Breast epithelium (tissue), 4 donors: ENCODE measurements around the gene MGAT4A. TPM values are rescaled to one million over a fixed set of nuclear protein-coding genes. Genes with fewer than 3 reads are reported as not detected.

Source experiments
- DNase-seq, 2 donors: peaks; one replicate each; pipeline ENCODE4 v3.0.0-alpha.2; 2019; ENCODE audit warnings: low spot score in 2 of 2
- H3K27ac ChIP-seq, 2 donors: fragments of 200-600 bp; sonication (generic) in 1 of 2; one replicate each; pipeline ENCODE4 v1.5.1; 2016 to 2019; ENCODE audit warnings: mild to moderate bottlenecking in 1 of 2
- H3K27me3 ChIP-seq, 2 donors: fragments of 200-600 bp; sonication (generic) in 1 of 2; one replicate each; pipeline versions ENCODE4 v1.5.1 to v1.6.0; 2017 to 2019; ENCODE audit warnings: control low read depth in 1 of 2, mild to moderate bottlenecking in 1 of 2
- H3K36me3 ChIP-seq: fragments of 200-600 bp; one replicate; pipeline ENCODE4 v1.5.1; 2019
- H3K4me1 ChIP-seq, 2 donors: fragments of 200-600 bp; sonication (generic); one replicate each; pipeline ENCODE4 v1.5.1; 2016 to 2019; ENCODE audit warnings: control low read depth in 1 of 2
- H3K4me3 ChIP-seq, 3 donors: fragments of 200-600 bp; sonication (generic); 1 replicate in 2 of 3; 2 replicates in 1 of 3; pipeline ENCODE4 v1.5.1; 2016 to 2019; ENCODE audit warnings: mild to moderate bottlenecking in 3 of 3, moderate library complexity in 2 of 3
- H3K9me3 ChIP-seq, 2 donors: fragments of 200-600 bp; sonication (generic) in 1 of 2; one replicate each; pipeline ENCODE4 v1.5.1; 2016 to 2019; ENCODE audit warnings: control low read depth in 1 of 2
- POLR2A ChIP-seq: fragments of 450-650 bp; IDR thresholded peaks from one replicate; pipeline ENCODE4 v1.6.1; 2016; ENCODE audit warnings: antibody characterized with exemption, mild to moderate bottlenecking, moderate library complexity
- POLR2AphosphoS5 ChIP-seq, 3 donors: sonication (generic); formaldehyde crosslinking; IDR thresholded peaks; one replicate each; pipeline ENCODE4 v1.6.1; 2017; ENCODE audit warnings: antibody characterized with exemption in 3 of 3
- intact Hi-C: fragments of 100-400 bp; cut with DNase I; formaldehyde crosslinking; loops from one replicate; pipeline ENCODE4 v1.15.1; 2023; ENCODE audit warnings: low total_unique reads
- total RNA-seq, 3 donors: library from RNA; depleted of rRNA; stranded (reverse); fragments of >200 nt; gene quantifications; one replicate each; pipeline ENCODE4 v1.1.0, GENCODE V29; 2016
- TF ChIP-seq, protein P1 (sequence below), 3 donors: fragments of 450-650 bp; IDR thresholded peaks; one replicate each; pipeline ENCODE4 v1.5.1; 2016 to 2017; ENCODE audit warnings: antibody characterized with exemption in 3 of 3, mild to moderate bottlenecking in 3 of 3, moderate library complexity in 3 of 3

Gene MGAT4A
- total RNA-seq, 3 donors from 2014 or later: 28.6 to 41.1 (median 34.4) TPM

DNA sequence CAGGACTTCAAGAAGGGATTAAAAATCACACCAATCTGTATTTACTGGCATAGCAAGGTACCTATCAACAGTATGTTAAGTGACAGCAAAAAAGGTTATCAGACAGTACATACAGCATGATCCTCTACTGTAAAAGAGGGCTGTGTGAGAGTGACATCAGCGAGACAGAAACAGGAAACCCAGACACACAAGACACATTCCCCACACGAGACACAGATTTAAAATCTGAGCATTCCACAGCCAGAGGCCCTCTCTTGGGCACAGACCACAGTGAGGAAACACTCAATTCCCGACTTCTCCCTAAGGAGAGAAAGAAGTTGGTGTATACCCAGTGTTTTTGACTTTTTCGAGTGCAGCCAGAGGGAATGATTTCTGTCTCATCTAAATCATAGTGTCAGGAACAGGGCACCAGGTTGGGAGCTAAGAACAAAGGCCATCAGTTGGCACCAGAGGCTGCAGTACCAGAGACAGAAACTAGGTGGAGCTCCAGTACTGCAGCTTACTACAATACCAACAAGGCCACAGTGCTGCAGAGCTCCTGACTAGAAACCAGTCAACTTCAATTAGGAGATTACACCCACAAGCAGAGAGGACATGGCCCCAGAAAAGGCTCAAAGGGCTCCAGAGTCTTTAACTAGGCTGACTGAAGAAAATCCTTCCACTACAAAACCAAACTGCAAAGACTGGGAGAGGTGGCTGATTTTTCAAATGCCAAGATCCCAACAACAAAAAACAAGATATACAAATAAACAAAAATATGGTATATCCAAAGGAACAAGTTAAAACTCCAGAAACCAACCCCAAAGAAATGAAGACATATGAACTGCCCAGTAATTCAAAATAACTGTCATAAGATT lies 81.6 kb downstream of the MGAT4A start:
- peak; percentile 72 to 82 for DNase-seq
- Histone ChIP-seq H3K9me3 (no peaks in the 10 kb centered on the region), H3K27ac (no peak overlapping the region), H3K4me3 (no peak overlapping the region), H3K36me3 (no peaks in the 10 kb centered on the region), H3K4me1 (no peaks in the 10 kb centered on the region), H3K27me3 (no peaks in the 10 kb centered on the region)
- intact Hi-C loops: loop anchor here (10.0 kb wide), 1 partner anchor 185 kb away; no protein-coding TSS in a partner anchor
- TF ChIP-seq POLR2A (no peak), POLR2AphosphoS5 (IDR thresholded peaks at IDR 0.05) (peak in 1 of 3 donors; percentile 37)
- TF ChIP-seq, protein P1, sequence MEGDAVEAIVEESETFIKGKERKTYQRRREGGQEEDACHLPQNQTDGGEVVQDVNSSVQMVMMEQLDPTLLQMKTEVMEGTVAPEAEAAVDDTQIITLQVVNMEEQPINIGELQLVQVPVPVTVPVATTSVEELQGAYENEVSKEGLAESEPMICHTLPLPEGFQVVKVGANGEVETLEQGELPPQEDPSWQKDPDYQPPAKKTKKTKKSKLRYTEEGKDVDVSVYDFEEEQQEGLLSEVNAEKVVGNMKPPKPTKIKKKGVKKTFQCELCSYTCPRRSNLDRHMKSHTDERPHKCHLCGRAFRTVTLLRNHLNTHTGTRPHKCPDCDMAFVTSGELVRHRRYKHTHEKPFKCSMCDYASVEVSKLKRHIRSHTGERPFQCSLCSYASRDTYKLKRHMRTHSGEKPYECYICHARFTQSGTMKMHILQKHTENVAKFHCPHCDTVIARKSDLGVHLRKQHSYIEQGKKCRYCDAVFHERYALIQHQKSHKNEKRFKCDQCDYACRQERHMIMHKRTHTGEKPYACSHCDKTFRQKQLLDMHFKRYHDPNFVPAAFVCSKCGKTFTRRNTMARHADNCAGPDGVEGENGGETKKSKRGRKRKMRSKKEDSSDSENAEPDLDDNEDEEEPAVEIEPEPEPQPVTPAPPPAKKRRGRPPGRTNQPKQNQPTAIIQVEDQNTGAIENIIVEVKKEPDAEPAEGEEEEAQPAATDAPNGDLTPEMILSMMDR (IDR thresholded peaks at IDR 0.05): peak; percentile 81 to 96 (median 94)

DNA sequence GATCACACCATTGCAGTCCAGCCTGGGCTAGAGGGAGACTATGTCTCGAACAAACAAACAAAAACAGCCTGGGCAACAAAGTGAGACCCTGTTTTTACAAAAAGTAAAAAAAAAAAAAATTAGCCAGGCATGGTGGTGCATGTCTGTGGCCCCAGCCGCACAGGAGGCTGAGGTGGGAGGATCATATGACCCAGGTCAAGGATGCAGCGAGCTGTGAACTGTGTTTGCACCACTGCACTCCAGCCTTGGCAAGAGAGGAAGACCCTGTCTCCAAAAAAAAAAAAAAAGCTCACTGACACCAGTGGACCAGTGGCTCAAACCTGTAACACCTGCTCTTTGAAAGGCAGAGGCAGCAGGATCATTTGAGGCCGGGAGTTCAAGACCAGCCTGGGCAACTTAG lies 82.5 kb downstream of the MGAT4A start:
- TF ChIP-seq POLR2AphosphoS5 (IDR thresholded peaks at IDR 0.05): no peak
- no peak for TF ChIP-seq POLR2A
- TF ChIP-seq, protein P1 (IDR thresholded peaks at IDR 0.05): no peak
- Histone ChIP-seq H3K36me3 (no peaks in the 10 kb centered on the region), H3K9me3 (no peaks in the 10 kb centered on the region), H3K27me3 (no peaks in the 10 kb centered on the region), H3K4me1 (no peaks in the 10 kb centered on the region), H3K27ac (no peak overlapping the region), H3K4me3 (no peak overlapping the region)
- DNase-seq: no peak
- intact Hi-C loops: loop anchor here (10.0 kb wide), 1 partner anchor 186 kb away; no protein-coding TSS in a partner anchor

DNA sequence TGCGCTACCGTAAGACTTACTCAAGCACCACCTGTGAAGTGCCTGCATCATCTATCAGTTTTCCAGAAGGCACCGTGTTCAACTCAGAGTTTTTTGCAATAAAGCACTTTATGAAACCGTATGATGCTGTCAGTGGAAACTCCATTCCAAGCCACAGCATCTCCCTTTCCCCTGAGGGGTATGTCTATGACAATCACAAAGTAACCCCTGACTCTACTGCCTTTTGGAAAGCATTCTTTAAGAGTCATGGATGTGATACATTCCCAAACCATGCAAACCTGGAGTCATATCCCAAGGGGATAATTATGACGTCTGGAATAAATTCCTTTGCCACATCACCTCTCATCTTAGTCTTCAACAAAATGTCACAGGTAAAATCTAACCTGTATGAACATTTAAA lies 83.3 kb downstream of the MGAT4A start:
- Histone ChIP-seq H3K4me1 (no peaks in the 10 kb centered on the region), H3K27me3 (no peaks in the 10 kb centered on the region), H3K36me3 (no peaks in the 10 kb centered on the region), H3K27ac (no peak overlapping the region), H3K9me3 (no peaks in the 10 kb centered on the region), H3K4me3 (no peak overlapping the region)
- intact Hi-C loops: loop anchor here (10.0 kb wide), 1 partner anchor 187 kb away; no protein-coding TSS in a partner anchor
- DNase-seq: no peak
- TF ChIP-seq POLR2A: no peak
- TF ChIP-seq POLR2AphosphoS5 (IDR thresholded peaks at IDR 0.05): no peak
- TF ChIP-seq, protein P1 (IDR thresholded peaks at IDR 0.05): no peak

DNA sequence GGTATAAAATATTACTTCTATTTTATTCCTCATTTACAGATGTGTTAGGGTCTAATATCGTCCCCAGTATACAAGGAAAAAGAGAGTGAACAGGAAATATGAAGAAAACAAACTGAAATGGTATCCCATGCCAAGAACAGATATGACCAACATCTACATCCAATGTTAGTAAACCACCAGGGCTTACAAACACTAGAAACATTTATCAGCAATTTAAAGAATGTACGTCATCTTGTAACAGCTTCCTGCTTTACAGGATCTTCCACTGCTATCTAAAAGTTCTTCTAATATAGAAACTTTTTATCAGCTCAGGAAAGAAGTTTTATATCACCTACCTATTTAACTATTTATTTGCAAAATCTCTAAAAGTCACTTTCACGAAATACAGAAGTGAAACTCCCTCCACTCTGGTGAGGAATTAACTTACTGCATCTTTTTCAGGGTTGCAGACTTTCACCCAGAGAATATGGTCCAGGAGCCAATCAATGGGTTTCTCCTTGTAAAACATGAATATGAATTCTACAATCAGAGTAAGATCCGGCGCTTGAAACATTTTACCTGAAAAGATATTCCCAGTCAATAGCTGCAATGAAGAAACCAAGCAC lies 87.3 kb downstream of the MGAT4A start:
- TF ChIP-seq POLR2AphosphoS5 (IDR thresholded peaks at IDR 0.05) (no peak), POLR2A (no peak)
- TF ChIP-seq, protein P1 (IDR thresholded peaks at IDR 0.05): no peak
- Histone ChIP-seq H3K27ac (no peak overlapping the region), H3K4me1 (no peaks in the 10 kb centered on the region), H3K27me3 (no peaks in the 10 kb centered on the region), H3K4me3 (no peak overlapping the region), H3K9me3 (no peaks in the 10 kb centered on the region), H3K36me3 (no peaks in the 10 kb centered on the region)
- intact Hi-C loops: loop anchor here (10.0 kb wide), 1 partner anchor 191 kb away; no protein-coding TSS in a partner anchor
- no peak for DNase-seq
